ENCODE data around the gene IFRD2.
A peak's percentile ranks its signal among the peaks of the same experiment; 100 is the strongest.
"Not testable (repeated sequence)": the region's sequence is repeated elsewhere in the genome, so short reads cannot be mapped to it uniquely, and the experiment has no call there.

Gene IFRD2

DNA sequence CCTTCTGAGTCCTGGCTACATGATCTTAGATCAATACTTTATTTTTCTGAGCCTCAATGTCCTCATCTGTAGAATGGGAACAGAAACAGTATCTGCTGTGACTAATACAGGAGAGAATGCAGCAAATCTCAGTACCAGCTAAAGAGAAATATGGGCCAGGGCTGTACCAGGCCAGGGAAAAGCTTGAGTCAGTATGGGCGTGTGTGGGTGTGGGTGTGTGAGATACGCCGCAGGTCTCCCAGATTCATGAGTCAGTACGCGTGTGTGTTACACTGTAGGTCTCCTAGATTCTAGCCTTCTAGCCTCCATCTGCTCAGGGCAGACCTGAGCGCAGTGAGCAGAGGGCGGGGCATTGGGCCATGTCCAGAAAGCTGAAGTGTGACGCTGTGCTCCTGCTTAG, 41.0 kb downstream of the IFRD2 start:
- no peak for DNase-seq (ENCODE audit: low read depth, low spot score)

DNA sequence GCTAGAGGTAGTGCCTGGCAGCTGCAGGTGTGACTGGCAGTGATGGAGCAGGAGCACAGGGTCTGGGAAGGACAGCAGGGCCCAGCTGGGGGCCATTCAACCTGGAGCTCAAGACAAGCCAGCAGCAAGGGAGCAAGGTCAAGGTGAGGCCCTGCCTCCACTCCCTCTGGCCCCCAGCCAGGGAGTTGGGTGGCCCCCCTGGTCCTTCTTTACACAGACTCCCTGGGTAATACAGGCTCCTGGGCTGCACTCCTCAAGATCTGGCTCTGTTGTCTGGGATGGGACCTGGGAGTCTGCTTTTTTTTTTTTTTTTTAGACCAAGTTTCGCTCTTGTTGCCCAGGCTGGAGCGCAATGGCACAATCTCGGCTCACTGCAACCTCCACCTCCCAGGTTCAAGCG, 41.7 kb downstream of the IFRD2 start:
- no peak for DNase-seq (ENCODE audit: low read depth, low spot score)

DNA sequence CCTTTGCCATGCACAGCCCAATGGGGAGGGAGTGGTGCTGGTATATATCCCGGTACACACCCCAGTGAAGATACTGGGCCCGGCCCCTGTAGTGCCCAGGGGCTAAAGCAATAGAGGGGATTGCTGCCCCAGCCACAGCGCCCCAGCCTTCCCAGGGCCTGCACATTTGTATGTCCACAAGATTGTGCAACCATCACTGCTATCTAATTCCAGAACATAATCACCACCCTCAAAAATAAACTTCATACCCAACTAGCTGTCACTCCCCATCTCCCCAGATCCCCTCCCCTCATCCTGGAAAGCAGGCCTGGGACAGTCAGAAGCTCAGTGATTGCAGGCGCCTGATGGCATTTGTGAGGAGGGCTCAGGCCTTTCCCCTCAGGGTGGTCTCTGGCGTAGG, 42.8 kb downstream of the IFRD2 start:
- DNase-seq (ENCODE audit: low read depth, low spot score), result no peak

DNA sequence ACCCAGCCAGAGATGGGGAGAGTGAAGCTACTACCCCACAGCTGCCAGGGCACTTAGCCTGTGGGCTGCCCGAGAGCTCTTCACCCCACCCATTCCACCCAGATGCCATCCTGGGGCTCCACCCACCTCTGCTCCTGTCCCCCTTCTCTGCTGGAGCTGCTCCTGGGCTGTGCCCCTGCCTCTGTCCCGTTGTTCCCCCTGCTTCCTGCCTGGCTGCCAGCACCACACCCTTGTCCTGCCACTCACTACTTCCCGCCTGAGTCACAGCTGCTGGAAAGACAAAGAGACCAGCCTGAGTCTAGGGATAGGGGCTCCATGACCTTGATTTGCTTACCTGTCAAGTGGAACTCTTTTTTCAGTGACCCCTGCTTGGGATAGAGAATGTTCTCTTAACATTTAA, 43.8 kb downstream of the IFRD2 start:
- DNase-seq (ENCODE audit: low read depth, low spot score), result no peak

DNA sequence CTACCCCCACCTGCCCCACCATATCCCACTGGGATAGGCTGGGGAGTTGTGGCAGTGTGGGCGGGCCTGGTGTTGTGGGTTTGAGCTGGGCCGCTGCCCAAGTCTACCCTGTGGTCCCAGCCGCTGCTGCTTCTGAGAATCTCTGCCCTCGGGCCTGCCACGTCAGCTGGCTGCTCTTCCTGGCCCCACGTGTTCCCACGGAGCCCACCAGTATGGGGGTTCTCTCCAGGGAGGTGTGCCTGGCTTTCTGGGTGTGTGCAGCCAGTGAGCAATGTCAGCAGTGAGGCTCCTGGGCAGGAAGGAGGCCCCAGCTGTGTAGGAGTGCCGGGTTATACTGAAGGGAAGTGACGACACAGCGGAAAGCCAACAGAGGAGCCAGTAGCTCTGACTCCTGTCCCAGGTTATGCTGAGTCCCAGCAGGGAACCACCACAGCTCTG, 45.7 kb downstream of the IFRD2 start:
- peak; percentile 80 for DNase-seq (ENCODE audit: low read depth, low spot score)

DNA sequence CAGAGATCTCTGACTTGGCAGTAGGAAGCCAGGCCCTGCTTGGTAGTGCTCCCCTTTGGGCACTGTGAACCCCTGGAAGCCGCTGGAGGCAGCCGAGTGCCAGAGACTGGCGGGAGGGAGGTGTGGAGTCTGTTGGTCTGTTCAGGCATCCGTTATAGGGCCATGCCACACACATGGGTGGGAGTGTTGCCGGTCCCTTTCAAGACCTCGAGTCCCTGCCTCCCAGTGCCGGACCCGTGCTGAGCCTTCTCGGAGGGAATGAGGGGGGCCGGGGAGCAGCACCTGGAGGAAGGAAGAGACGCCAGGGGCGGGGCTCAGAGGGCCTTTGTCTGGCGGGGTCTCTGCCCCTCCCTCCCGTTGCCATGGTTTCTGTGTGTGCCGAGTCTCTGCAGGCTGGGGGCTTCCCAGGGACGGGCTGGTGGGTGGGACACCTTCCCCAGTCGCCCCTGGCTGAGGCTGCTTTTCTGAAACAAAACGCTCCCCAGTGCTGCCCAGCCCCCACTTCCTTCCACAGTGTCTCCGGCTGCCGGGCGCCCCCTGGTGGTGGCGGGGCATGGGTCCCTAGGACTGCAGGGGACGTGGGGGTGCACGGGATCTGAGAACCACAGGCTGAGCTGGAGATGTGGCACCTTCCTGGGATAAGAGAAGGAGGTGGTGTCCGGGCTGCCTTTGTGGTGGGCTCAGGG, 46.3 kb downstream of the IFRD2 start:
- DNase-seq (ENCODE audit: low read depth, low spot score), result peak; percentile 82

DNA sequence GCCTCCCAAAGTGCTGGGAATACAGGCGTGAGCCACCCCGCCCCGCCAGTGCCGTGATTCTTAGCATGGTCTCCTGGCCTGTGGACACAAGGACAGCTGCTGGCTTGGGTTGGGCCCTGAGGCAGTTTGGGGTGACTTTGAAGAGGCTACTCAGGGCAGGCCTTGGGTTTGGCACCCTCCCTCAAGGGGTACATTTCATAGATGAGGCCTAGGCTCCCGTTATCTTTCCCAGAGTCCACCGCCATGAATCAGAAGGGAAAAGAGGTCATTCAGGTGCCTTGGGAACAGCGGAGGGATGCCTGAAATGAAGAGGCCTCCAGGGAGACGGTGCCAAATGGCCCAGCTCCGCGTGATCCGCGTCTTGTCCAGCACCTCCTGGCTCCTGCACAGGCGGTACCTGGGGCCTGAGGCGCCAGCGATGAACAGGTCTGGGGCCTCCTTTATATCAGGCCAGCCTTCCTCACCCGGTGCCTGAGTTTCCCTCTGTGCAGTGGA, 46.9 kb downstream of the IFRD2 start:
- DNase-seq (ENCODE audit: low read depth, low spot score), result no peak

DNA sequence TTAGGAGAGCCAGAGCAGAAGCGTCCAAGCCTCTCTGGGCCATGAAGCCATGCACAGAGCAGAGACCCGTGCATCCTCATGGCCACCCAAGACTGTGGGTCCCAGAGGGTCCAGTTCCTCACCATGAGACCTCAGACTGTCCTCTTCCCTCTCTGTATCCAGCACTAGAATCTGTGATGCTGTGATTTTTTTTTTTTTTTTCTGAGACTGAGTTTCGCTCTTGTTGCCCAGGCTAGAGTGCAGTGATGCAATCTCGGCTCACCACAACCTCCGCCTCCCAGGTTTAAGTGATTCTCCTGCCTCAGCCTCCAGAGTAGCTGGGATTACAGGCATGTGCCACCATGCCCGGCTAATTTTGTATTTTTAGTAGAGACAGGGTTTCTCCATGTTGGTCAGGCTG, 47.4 kb downstream of the IFRD2 start:
- not testable (repeated sequence) for DNase-seq (ENCODE audit: low read depth, low spot score)

DNA sequence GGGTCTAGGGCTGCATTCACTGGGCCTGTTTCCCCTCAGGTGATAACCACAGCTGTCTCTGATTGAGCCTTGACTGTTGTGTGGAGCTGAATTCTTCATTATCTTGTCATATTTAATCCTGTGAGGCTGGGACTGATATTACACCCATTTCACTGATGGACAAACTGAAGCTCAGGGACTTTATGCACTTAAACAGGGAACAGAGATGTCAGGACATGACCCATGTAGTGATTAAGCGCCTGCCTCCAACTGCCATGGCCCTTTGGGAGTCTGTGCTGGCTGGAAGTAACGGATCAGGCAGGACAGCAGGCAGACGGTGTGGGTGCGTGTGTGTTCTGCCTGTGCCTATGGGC, 48.7 kb downstream of the IFRD2 start:
- no peak for DNase-seq (ENCODE audit: low read depth, low spot score)

DNA sequence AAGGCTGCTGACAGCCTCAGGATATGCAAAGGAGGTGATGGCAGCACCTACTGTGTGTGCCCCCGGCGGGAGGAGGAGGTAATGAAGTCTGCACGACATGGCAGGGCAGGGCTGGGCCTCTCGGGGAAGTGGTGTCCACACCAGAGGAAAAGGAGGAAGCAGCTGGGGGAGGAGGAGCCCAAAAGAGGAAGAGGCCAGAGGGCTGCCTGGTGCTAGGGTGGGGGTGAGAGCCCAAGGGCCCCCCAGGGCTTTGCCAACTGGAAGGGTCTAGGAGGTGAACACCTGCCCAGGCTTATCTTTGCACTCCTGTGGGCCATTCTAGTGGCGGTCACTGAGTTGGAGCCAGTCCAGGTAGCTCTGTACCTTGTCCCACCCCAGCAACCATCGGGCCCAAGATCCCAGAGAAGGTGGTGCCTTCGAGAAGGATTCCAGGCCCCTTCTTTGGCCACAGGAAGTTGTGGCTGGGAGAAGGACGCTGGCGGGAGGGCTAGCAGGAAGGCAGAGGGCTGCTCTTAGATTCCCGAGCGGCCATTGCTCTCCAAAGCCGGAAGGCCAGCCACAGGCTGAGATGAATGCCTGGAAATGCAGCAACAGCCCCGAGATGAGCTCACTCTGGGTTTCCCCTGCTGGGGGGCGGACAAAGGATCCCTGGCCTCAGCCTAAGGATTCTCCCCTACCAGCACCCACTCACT, 49.2 kb downstream of the IFRD2 start:
- no peak for DNase-seq (ENCODE audit: low read depth, low spot score)

DNA sequence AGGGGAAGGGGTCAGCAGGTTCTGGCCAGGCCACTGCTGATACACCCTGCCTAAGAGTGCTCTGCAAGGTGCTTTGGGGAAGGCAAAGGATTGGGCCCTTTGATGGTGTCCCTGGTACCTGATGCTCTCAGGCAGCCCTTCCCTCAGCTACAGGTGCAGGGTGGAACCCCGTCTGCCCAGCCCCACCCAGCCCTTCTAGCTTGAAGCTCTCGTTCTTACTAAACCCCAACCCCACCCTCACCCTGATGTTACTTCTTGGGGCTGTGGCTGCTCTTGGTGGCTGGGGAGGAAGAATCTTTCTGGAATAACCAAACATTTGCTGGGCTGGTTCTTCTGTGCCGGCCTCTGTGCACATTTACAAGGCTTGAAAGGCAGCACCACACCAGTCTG, 49.9 kb downstream of the IFRD2 start:
- no peak for DNase-seq (ENCODE audit: low read depth, low spot score)

DNA sequence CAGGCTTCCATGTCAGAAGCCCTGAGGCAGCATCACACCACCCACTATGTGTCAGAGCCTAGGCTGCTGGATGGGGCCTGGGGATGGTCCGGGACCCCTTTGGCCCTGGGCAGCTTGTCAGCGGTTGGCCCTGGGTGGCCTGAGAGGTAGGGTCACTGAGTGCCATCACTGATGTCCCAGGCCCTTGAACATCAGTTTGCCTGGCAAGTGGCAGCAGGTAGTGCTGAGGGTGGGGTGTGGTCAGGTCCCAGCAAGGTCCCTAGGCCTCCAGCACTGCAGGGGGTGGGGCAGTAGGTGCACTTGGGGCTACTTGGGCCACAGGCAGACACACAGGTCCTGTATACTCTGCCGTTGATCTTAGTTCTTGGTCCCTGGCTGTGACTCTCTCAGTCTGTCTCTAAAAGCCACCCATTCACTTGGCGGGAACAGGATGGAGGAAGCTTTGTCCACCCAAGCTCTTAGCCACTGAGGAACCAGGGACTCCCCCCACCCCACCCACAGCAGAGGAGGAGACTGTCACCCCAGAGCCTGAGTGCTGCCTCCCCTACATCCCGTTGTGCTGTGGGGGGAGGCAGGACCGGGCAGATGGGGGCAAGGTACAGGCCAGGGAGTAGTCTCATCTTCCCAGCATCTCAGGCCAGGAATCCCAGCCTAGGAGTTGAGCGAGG, 50.4 kb downstream of the IFRD2 start:
- DNase-seq (ENCODE audit: low read depth, low spot score), result no peak

DNA sequence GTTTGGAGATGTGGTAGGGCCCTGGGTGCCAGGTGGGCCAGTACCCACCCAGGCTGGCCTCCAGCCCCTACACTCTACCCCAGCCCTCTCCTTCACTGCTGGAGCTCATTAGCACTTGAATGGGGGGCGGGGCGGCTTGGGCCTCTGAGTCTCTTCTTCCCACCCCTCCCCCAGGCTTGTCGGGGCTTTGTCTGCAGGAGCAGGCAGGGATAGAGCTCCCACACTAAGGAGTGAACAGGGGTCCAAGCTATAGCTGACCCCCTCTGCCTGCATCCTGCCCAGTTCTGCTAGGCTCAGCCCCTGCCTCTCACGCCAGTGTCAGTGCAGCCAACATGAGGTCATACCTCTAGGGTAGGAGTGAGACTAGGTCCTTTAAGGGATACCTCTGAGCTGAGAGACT, 51.1 kb downstream of the IFRD2 start:
- DNase-seq (ENCODE audit: low read depth, low spot score), result no peak

DNA sequence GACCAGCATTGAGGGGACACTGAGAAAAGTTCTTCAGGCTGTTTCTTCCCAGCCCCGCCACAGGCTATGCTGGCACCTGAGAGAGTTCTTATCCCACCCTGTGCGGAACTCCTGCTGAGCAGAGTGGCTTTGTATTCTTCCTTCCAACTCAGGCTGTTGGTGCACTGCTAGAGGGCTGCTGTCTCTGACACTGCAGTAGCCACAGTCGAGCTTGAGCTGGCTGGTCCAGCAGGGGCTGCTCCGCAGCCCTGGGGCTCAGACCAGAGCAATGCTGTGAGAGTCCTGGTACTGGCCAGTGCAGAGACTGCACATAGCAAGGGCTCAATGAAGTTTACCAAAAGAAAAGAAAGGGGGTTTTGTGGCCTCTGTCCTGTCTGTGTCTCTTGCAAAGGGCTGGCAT, 52.6 kb downstream of the IFRD2 start:
- no peak for DNase-seq (ENCODE audit: low read depth, low spot score)

DNA sequence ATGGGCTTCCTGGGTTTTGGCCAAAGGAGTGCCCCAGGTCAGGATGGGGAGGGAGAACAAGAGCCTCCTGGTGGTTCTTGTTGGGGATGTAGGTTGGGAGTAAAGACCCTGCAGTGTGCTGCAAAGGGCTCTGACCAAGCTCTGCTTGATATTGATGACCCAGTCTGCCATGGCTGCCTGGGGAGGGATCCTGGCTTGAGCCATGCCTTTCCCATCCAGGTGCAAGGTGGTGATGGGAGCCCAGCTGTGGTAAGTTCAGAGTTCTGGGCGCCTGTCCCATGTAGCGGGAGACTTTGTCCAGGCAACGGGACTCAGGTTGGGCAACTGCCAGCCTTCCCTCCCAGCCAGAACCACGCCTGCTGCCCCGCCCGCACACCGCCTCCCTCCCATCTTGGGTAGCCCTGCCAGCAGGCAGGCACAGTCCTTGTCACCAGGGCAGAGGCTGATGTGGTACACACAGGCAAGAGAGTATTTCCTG, 53.6 kb downstream of the IFRD2 start:
- no peak for DNase-seq (ENCODE audit: low read depth, low spot score)

DNA sequence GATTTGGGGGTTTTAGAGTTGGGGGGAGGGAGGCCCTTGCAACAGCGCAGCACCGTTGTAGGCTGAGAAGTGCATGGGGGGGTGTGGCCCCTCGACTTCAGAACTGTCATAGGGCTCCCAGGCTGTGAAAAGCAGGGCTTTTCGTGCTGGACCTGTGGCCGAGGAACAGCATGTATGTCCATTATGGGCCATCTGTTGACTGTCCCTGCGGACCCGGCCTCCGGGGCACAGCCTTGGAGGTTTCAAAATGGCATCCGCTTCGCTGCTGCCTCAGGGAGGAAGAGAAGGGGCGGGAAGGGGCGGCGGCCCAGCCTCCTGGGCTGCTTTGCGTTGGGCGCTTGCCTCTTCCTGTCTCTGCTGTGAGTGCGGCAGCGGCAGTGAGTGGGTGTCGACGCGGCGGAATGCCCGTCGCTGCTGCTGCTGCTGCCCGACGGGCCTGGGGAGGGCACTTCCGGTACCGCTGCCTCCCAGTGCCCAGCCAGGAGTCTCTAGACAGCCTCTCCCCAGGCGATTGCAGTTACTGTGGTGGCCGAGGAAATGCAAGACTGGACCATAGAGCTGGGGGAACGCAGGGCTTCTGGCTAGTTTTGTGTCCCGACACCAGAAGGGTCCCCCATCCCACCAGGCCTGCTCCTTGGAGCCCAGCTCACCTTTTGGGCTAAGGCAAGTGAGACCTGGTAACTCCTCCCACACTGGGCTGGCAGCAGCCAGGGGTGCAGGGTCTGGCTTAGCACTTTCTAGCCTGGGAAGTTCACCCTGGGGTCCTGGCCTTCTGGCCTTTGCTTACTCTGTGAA, 54.3 kb downstream of the IFRD2 start:
- DNase-seq (ENCODE audit: low read depth, low spot score), result no peak

Measured in smooth muscle cell of the brain vasculature (primary cell).